ENCODE data around the gene SLC25A22.

The SLC25A22 gene

DNA sequence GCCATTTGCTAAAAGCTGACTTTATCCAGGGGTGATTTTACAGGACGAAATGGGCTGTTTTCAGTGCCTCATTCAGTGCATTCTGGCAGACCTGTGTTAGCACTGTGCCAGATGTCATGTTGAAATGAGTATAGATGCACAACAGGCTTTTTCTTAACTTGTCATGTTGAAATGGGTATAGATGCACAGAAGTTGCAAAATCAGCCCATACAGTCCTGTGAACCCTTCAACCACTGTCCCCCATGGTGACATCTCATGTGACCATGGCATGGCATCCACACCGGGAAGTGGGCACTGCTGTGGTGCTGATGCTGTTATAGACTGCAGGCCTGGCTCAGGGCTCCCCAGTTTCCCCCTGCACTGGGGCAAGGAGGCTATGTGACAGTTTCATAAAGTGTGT lies 48.4 kb downstream of the SLC25A22 start:
- Histone ChIP-seq H3K27me3 (ENCODE audit: low read length) (no peaks in the 10 kb centered on the region), H3K27ac (ENCODE audit: low read depth, low read length) (no peak overlapping the region), H3K79me2 (ENCODE audit: insufficient read depth, low read length) (peaks cover 73% of the 10 kb centered on the region), H3K4me2 (ENCODE audit: low read depth, low read length, poor library complexity, severe bottlenecking) (peak overlapping the region; percentile 82), H3K4me3 (ENCODE audit: insufficient read depth, low read length, poor library complexity, severe bottlenecking) (no peak overlapping the region), H3K9ac (ENCODE audit: low read length) (0 out of 2 replicates have a peak overlapping the region, but pooled peaks have one; percentile 86), H3K36me3 (ENCODE audit: low read length) (no peaks in the 10 kb centered on the region), H3K9me3 (ENCODE audit: insufficient read depth, low read length) (no peaks in the 10 kb centered on the region), H2AFZ (ENCODE audit: low read depth, low read length, severe bottlenecking) (no peak overlapping the region), H3K9me2 (replicated peaks; ENCODE audit: insufficient read depth, low read length) (no peaks in the 10 kb centered on the region), H3F3A (ENCODE audit: insufficient read depth) (0 out of 2 replicates have a peak, but pooled peaks cover 6% of the 10 kb centered on the region), H4K20me1 (ENCODE audit: low read depth, low read length) (0 out of 2 replicates have a peak, but pooled peaks cover 5% of the 10 kb centered on the region)
- no peak for TF ChIP-seq EZH2phosphoT487 (conservative IDR thresholded peaks at IDR 0.05; ENCODE audit: low read length)
- TF ChIP-seq, protein P1, sequence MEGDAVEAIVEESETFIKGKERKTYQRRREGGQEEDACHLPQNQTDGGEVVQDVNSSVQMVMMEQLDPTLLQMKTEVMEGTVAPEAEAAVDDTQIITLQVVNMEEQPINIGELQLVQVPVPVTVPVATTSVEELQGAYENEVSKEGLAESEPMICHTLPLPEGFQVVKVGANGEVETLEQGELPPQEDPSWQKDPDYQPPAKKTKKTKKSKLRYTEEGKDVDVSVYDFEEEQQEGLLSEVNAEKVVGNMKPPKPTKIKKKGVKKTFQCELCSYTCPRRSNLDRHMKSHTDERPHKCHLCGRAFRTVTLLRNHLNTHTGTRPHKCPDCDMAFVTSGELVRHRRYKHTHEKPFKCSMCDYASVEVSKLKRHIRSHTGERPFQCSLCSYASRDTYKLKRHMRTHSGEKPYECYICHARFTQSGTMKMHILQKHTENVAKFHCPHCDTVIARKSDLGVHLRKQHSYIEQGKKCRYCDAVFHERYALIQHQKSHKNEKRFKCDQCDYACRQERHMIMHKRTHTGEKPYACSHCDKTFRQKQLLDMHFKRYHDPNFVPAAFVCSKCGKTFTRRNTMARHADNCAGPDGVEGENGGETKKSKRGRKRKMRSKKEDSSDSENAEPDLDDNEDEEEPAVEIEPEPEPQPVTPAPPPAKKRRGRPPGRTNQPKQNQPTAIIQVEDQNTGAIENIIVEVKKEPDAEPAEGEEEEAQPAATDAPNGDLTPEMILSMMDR (IDR thresholded peaks at IDR 0.05; ENCODE audit: insufficient read depth, low read length, poor library complexity, severe bottlenecking): no peak

DNA sequence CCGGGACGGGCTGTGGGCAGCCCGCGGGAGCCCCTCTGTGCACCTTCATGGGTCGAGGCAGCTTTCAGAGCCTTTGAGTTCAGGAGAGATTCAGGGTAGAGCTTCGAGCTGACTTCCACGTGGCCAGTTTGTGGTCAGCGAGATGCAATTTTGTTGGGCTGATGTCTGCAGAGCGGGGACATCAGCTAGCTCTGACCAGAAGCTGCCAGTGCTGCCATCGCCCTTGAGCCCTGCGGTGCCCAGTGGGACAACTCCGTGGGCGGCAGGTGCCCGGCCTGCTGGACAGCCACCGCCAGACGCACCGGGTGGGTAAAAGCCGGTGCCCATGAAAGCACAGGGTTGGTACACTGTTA lies 50.1 kb downstream of the SLC25A22 start:
- H3K27me3 ChIP-seq (ENCODE audit: low read length): no peaks in the 10 kb centered on the region
- peak overlapping the region; percentile 64 for H2AFZ ChIP-seq (ENCODE audit: low read depth, low read length, severe bottlenecking)
- H3K36me3 ChIP-seq (ENCODE audit: low read length): no peaks in the 10 kb centered on the region
- peak overlapping the region; percentile 86 for H3K9ac ChIP-seq (ENCODE audit: low read length)
- TF ChIP-seq, protein P1 (IDR thresholded peaks at IDR 0.05; ENCODE audit: insufficient read depth, low read length, poor library complexity, severe bottlenecking): no peak
- no peak for TF ChIP-seq EZH2phosphoT487 (conservative IDR thresholded peaks at IDR 0.05; ENCODE audit: low read length)
- H4K20me1 ChIP-seq (ENCODE audit: low read depth, low read length): 0 out of 2 replicates have a peak, but pooled peaks cover 5% of the 10 kb centered on the region
- H3F3A ChIP-seq (ENCODE audit: insufficient read depth): 0 out of 2 replicates have a peak, but pooled peaks cover 6% of the 10 kb centered on the region
- H3K79me2 ChIP-seq (ENCODE audit: insufficient read depth, low read length): peaks cover 56% of the 10 kb centered on the region
- peak overlapping the region; percentile 82 for H3K4me2 ChIP-seq (ENCODE audit: low read depth, low read length, poor library complexity, severe bottlenecking)
- H3K9me2 ChIP-seq (replicated peaks; ENCODE audit: insufficient read depth, low read length): no peaks in the 10 kb centered on the region
- peak overlapping the region; percentile 69 for H3K4me3 ChIP-seq (ENCODE audit: insufficient read depth, low read length, poor library complexity, severe bottlenecking)
- no peaks in the 10 kb centered on the region for H3K9me3 ChIP-seq (ENCODE audit: insufficient read depth, low read length)
- H3K27ac ChIP-seq (ENCODE audit: low read depth, low read length): peak overlapping the region; percentile 55

DNA sequence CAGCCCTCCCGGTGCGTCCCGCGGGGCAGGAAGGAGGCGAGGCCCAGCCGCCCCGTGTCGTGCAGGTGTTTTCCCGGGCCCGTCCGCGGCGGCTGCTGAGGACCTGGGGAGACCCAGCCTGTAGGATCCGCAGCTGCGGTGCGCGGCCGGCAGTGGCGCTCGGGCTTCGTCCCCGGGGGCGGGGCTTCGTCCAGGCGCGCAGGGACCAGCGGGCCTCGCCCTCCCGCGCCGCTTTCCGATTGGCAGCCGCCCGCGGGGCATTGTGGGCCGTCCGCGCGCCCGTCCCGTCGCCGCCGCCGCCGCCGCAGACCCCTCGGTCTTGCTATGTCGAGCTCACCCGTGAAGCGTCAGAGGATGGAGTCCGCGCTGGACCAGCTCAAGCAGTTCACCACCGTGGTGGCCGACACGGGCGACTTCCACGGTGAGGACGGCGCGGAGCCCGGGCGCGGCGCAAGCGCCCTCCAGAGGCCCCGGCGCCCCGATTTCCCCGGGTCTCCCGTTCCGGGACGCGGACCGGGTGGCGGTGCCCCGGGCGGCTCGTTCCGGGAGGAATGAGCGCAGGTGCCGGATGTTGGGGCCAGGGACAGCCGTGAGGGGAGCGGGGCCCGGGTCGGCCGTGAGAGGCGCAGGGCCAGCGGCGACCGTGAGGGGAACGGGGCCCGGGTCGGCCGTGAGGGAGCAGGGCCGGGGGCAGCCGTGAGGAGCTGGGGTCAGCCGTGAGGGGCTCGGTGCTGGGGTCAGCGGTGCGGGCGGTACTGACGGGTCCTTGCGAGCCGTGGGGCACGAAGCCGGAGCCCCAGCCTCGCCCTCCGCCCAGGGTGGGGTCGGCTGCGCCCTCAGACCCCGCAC lies 50.7 kb downstream of the SLC25A22 start, which contains the start of gene TALDO1:
Gene TALDO1, plus strand, starts transcription at position 307 of the 849 bp plus-strand sequence. Its CDS starts 18 bp downstream, at position 325.
- peak within 1 kb of the TSS; percentile 86 for H3K9ac ChIP-seq (ENCODE audit: low read length)
- 0 out of 2 replicates have a peak, but pooled peaks cover 5% of the 10 kb centered on the region for H4K20me1 ChIP-seq (ENCODE audit: low read depth, low read length)
- H3K27ac ChIP-seq (ENCODE audit: low read depth, low read length): peak within 1 kb of the TSS; percentile 55
- peak within 1 kb of the TSS; percentile 69 for H3K4me3 ChIP-seq (ENCODE audit: insufficient read depth, low read length, poor library complexity, severe bottlenecking)
- peak within 1 kb of the TSS; percentile 82 for H3K4me2 ChIP-seq (ENCODE audit: low read depth, low read length, poor library complexity, severe bottlenecking)
- H3K27me3 ChIP-seq (ENCODE audit: low read length): no peaks in the 10 kb centered on the region
- no peaks in the 10 kb centered on the region for H3K9me2 ChIP-seq (replicated peaks; ENCODE audit: insufficient read depth, low read length)
- H3K79me2 ChIP-seq (ENCODE audit: insufficient read depth, low read length): peaks cover 50% of the 10 kb centered on the region
- 0 out of 2 replicates have a peak, but pooled peaks cover 6% of the 10 kb centered on the region for H3F3A ChIP-seq (ENCODE audit: insufficient read depth)
- no peak for TF ChIP-seq EZH2phosphoT487 (conservative IDR thresholded peaks at IDR 0.05; ENCODE audit: low read length)
- TF ChIP-seq, protein P1 (IDR thresholded peaks at IDR 0.05; ENCODE audit: insufficient read depth, low read length, poor library complexity, severe bottlenecking): no peak
- H3K36me3 ChIP-seq (ENCODE audit: low read length): no peaks in the 10 kb centered on the region
- peak within 1 kb of the TSS; percentile 64 for H2AFZ ChIP-seq (ENCODE audit: low read depth, low read length, severe bottlenecking)
- H3K9me3 ChIP-seq (ENCODE audit: insufficient read depth, low read length): no peaks in the 10 kb centered on the region
